Neural cell (in vitro differentiated cells): Measurements from ENCODE around the gene MAST4.

Experiments
- CTCF ChIP-seq: fragments of 450-650 bp; IDR thresholded peaks from 2 replicates; pipeline ENCODE4 v1.5.1; 2014; ENCODE audit warnings: antibody characterized with exemption, mild to moderate bottlenecking, moderate library complexity; ENCODE audit not compliant: poor library complexity, severe bottlenecking
- EP300 ChIP-seq: fragments of 450-650 bp; conservative IDR thresholded peaks from 2 replicates; pipeline ENCODE4 v1.6.1; 2014; ENCODE audit warnings: antibody characterized with exemption, mild to moderate bottlenecking, moderate library complexity; ENCODE audit not compliant: poor library complexity, severe bottlenecking
- EZH2 ChIP-seq: fragments of 200-600, 300-800 bp; shearing (Covaris generic), sonication (generic); IDR thresholded peaks from 2 replicates; pipeline ENCODE4 v1.6.1; 2014; ENCODE audit warnings: antibody characterized with exemption, low read length, borderline replicate concordance, mild to moderate bottlenecking; ENCODE audit not compliant: insufficient read depth, poor library complexity, severe bottlenecking
- MXI1 ChIP-seq: fragments of 450-650 bp; conservative IDR thresholded peaks from 2 replicates; pipeline ENCODE4 v1.6.1; 2014; ENCODE audit warnings: antibody characterized with exemption, mild to moderate bottlenecking; ENCODE audit not compliant: poor library complexity, severe bottlenecking
- POLR2AphosphoS5 ChIP-seq: IDR thresholded peaks from 2 replicates; pipeline ENCODE4 v1.6.1; 2012
- REST ChIP-seq: IDR thresholded peaks from 2 replicates; pipeline ENCODE4 v1.6.1; 2012; ENCODE audit warnings: borderline replicate concordance

GRCh38 chr5:67081261-67081660, 485.1 kb downstream of the MAST4 start:
- TF ChIP-seq CTCF (no peak), POLR2AphosphoS5 (no peak), EZH2 (no peak), REST (no peak), MXI1 (no peak), EP300 (no peak)
